ENCODE measurements around the gene HPS1. TPM values are rescaled to one million over a fixed set of nuclear protein-coding genes. Genes with fewer than 3 reads are reported as not detected.

Gene HPS1
- total and polyA plus RNA-seq, 10 of the 15 experiments (the other 5 are each of a cell fraction or from before 2014, with no cell fraction given): 27.1 to 138 (median 54.8) TPM

DNA sequence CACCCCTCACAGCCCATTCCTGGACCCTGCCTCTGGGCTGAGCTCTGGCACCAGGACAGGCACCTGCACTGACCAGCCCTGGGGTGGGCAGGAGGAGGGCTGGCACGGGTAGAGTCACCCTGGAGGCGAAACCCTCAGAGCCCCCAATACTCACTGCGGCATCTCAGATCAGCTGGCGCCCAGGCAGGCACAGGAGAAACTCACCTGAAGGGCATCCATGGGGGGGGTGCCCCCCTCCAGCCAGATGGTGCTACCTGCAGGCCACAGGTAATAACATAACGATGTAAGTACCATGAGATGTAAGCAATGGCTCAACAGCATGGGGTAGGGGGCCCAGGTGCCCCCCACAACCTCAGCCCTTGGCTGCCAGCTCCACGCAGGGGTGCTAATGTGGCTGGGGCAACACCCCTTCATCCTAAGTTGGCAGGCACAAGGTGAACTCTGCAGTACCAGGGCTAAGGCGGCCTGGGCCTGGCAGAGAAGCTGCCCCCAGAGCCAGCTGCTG is 19.7 kb downstream of the HPS1 start:
- peaks cover 21 to 25% of the 10 kb centered on the region in 2 experiments for H3K36me3 ChIP-seq (ENCODE audit: control insufficient read depth in 2 of 2, insufficient read depth in 2 of 2, low read length in 1 of 2)
- in situ Hi-C loops (cut with MboI): no loop called here
- WGBS (ENCODE audit: insufficient coverage, insufficient replicate concordance, low lambda C conversion rate, missing lambda C conversion rate): 92% methylated on average over 7 of the region's 7 CpGs
- no peak overlapping the region for H3K27ac ChIP-seq (ENCODE audit: control insufficient read depth, insufficient read depth)
- DNase-seq (ENCODE audit: low read depth, low spot score) (no peak), FAIRE-seq (no peak), ATAC-seq (no peak)
- no peak overlapping the region for H3K4me3 ChIP-seq
- no peak overlapping the region for H3K9ac ChIP-seq (ENCODE audit: control insufficient read depth, insufficient read depth, low read length)
- intact Hi-C loops (cut with micrococcal nuclease; ENCODE audit: unreplicated experiment): no loop called here
- no peak overlapping the region for H3K4me2 ChIP-seq (ENCODE audit: control insufficient read depth, insufficient read depth)
- no peaks in the 10 kb centered on the region for H3K27me3 ChIP-seq (replicated peaks in 1 of 2; ENCODE audit: control insufficient read depth in 2 of 2, insufficient read depth in 2 of 2, low read length in 1 of 2)
- no peak overlapping the region for H2AFZ ChIP-seq (ENCODE audit: control insufficient read depth, low read depth, low read length)
- POLR2A ChIA-PET: no interaction called here
- H3K79me2 ChIP-seq (ENCODE audit: control insufficient read depth, insufficient read depth, low read length): no peaks in the 10 kb centered on the region
- H3K4me1 ChIP-seq (ENCODE audit: control insufficient read depth, insufficient read depth, low read length): no peaks in the 10 kb centered on the region
- SMC1A ChIA-PET (ENCODE audit: uncharacterized antibody, unreplicated experiment): no interaction called here
- TF ChIP-seq YY1 (IDR thresholded peaks at IDR 0.05; ENCODE audit: low read depth, low read length): no peak
- 0 out of 2 replicates have a peak, but pooled peaks have one; percentile 8 for TF ChIP-seq POLR2A (IDR thresholded peaks at IDR 0.05; ENCODE audit: low read depth, low read length)
- no peak for TF ChIP-seq CBX5 (IDR thresholded peaks at IDR 0.05; ENCODE audit: low read depth)
- TF ChIP-seq CHD2 (IDR thresholded peaks at IDR 0.05; ENCODE audit: borderline replicate concordance, low read depth, low read length): no peak
- no peaks in the 10 kb centered on the region for H3K9me3 ChIP-seq (replicated peaks; ENCODE audit: control insufficient read depth, insufficient read depth, low read length)
- CTCF ChIA-PET: interaction anchor here (3.0 kb wide), 1 partner anchor 9 kb away, joined by 16 read pairs; no protein-coding TSS in a partner anchor
- BruUV-seq (replicated peaks): no TSS peak
- H4K20me1 ChIP-seq (ENCODE audit: control insufficient read depth, insufficient read depth): no peaks in the 10 kb centered on the region
- RAD21 ChIA-PET (ENCODE audit: unreplicated experiment): interaction anchor here (1.1 kb wide), 1 partner anchor 40 kb away, joined by 4 read pairs; no protein-coding TSS in a partner anchor

DNA sequence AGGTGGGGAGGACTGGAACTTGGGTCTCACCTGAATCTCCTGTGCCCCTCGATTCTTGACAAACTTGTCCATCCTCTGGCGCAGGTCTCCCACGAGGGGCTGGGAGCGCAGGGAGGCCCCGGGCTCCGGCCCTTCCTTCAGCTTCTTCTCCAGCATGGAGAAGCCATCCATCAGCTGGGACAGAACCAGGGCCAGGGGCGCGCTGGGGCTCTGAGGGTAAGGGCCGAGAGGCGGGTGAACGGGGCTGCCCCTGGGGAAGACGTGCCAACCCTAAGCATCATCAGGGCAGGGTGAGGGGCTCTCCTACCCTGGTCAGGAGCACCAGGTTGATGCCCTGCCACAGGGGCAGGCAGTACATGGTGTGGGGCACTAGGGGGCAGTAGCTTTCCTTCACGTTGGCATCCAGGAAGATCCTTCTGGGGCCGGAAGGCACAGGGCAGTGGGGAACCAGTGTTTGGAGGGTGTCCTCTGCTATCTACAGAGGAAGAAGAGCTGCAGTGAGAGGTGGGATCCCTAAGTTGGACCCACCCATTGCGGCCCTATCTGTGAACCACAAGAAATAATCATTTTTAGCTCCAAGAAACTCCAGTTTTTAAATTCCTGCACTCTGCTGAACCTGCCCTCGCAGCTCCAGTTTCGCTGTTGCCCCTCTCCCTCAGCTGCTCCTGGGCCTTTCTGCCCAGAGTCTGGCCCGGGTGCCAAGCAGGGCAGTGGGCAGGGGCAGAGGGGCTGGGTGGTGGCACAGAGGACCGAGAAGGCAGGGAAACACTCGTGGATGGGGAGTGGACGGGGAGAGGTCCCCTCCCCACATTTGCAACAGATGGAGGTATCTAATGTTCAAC is 21.0 kb downstream of the HPS1 start:
- CTCF ChIA-PET: interaction anchor here (0.6 to 3.0 kb wide), 21 partner anchors 8 to 1261 kb away, joined by 3 to 22 read pairs (median 3); partner anchors contain the start of genes HPS1 and PYROXD2
- H3K9ac ChIP-seq (ENCODE audit: control insufficient read depth, insufficient read depth, low read length): no peak overlapping the region
- in situ Hi-C loops (cut with MboI): no loop called here
- RAD21 ChIA-PET (ENCODE audit: unreplicated experiment): interaction anchor here (1.0 to 1.4 kb wide), 3 partner anchors 15 to 511 kb away, joined by 3 to 6 read pairs (median 5); no protein-coding TSS in a partner anchor
- SMC1A ChIA-PET (ENCODE audit: uncharacterized antibody, unreplicated experiment): interaction anchor here (0.6 to 1.5 kb wide), 5 partner anchors 15 to 327 kb away, joined by 3 to 5 read pairs (median 3); no protein-coding TSS in a partner anchor
- no TSS peak for BruUV-seq (replicated peaks)
- intact Hi-C loops (cut with micrococcal nuclease; ENCODE audit: unreplicated experiment): no loop called here
- peaks cover 4% of the 10 kb centered on the region for H3K4me1 ChIP-seq (ENCODE audit: control insufficient read depth, insufficient read depth, low read length)
- ATAC-seq (peak; percentile 97), FAIRE-seq (peak; percentile 31), DNase-seq (ENCODE audit: low read depth, low spot score) (no peak)
- no peaks in the 10 kb centered on the region for H3K9me3 ChIP-seq (replicated peaks; ENCODE audit: control insufficient read depth, insufficient read depth, low read length)
- peaks cover 18 to 19% of the 10 kb centered on the region in 2 experiments; a peak in 3 of 4 replicates for H3K36me3 ChIP-seq (ENCODE audit: control insufficient read depth in 2 of 2, insufficient read depth in 2 of 2, low read length in 1 of 2)
- no peaks in the 10 kb centered on the region for H4K20me1 ChIP-seq (ENCODE audit: control insufficient read depth, insufficient read depth)
- no peaks in the 10 kb centered on the region for H3K79me2 ChIP-seq (ENCODE audit: control insufficient read depth, insufficient read depth, low read length)
- H3K27ac ChIP-seq (ENCODE audit: control insufficient read depth, insufficient read depth): no peak overlapping the region
- H3K4me2 ChIP-seq (ENCODE audit: control insufficient read depth, insufficient read depth): no peak overlapping the region
- no peaks in the 10 kb centered on the region for H3K27me3 ChIP-seq (replicated peaks in 1 of 2; ENCODE audit: control insufficient read depth in 2 of 2, insufficient read depth in 2 of 2, low read length in 1 of 2)
- POLR2A ChIA-PET: interaction anchor here (0.7 kb wide), 1 partner anchor 21 kb away, joined by 3 read pairs; no protein-coding TSS in a partner anchor
- WGBS (ENCODE audit: insufficient coverage, insufficient replicate concordance, low lambda C conversion rate, missing lambda C conversion rate): 79% methylated on average over 21 of the region's 21 CpGs
- no peak overlapping the region for H2AFZ ChIP-seq (ENCODE audit: control insufficient read depth, low read depth, low read length)
- peak; percentile 51 for TF ChIP-seq SMC3 (IDR thresholded peaks at IDR 0.05; ENCODE audit: borderline replicate concordance, low read length)
- TF ChIP-seq RAD21 (IDR thresholded peaks at IDR 0.05; ENCODE audit: insufficient read depth, low read depth, low read length): peak; percentile 62
- TF ChIP-seq, protein P1, sequence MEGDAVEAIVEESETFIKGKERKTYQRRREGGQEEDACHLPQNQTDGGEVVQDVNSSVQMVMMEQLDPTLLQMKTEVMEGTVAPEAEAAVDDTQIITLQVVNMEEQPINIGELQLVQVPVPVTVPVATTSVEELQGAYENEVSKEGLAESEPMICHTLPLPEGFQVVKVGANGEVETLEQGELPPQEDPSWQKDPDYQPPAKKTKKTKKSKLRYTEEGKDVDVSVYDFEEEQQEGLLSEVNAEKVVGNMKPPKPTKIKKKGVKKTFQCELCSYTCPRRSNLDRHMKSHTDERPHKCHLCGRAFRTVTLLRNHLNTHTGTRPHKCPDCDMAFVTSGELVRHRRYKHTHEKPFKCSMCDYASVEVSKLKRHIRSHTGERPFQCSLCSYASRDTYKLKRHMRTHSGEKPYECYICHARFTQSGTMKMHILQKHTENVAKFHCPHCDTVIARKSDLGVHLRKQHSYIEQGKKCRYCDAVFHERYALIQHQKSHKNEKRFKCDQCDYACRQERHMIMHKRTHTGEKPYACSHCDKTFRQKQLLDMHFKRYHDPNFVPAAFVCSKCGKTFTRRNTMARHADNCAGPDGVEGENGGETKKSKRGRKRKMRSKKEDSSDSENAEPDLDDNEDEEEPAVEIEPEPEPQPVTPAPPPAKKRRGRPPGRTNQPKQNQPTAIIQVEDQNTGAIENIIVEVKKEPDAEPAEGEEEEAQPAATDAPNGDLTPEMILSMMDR (IDR thresholded peaks at IDR 0.05 in 2 of 3, conservative IDR thresholded peaks at IDR 0.05 in 1 of 3; ENCODE audit: control insufficient read depth in 2 of 3, extremely low read depth in 1 of 3, insufficient read depth in 1 of 3, low read depth in 3 of 3, low read length in 3 of 3): peak; percentile 66 to 93 (median 78)
- TF ChIP-seq ZNF217 (IDR thresholded peaks at IDR 0.05): no peak
- no peak overlapping the region for H3K4me3 ChIP-seq
